Glomerular visceral epithelial cell (primary cell): ENCODE results near the gene NLRP11.
"Not testable (repeated sequence)": the region's sequence is repeated elsewhere in the genome, so short reads cannot be mapped to it uniquely, and the experiment has no call there.

Experiments used
- DNase-seq: peaks from one replicate; pipeline ENCODE4 v3.0.0-alpha.2; 2016; ENCODE audit errors: extremely low spot score

NLRP11 gene

DNA sequence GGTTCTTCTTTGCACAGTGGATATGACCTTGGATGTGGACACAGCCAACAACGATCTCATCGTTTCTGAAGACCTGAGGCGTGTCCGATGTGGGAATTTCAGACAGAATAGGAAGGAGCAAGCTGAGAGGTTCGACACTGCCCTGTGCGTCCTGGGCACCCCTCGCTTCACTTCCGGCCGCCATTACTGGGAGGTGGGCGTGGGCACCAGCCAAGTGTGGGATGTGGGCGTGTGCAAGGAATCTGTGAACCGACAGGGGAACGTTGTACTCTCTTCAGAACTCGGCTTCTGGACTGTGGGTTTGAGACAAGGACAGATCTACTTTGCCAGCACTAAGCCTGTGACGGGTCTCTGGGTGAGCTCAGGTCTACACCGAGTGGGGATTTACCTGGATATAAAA lies 53.5 kb downstream of the NLRP11 start:
- DNase-seq, result no peak

DNA sequence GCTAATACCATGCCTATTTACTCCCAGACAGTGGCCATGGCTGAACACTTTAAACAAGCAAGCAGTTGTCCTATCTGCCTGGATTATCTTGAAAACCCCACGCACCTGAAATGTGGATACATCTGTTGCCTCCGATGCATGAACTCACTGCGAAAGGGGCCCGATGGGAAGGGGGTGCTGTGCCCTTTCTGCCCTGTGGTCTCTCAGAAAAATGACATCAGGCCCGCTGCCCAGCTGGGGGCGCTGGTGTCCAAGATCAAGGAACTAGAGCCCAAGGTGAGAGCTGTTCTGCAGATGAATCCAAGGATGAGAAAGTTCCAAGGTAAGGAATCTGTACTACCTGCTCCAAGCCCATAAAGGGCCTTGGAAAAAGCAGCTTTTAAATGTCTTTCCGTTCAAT lies 54.3 kb downstream of the NLRP11 start:
- no peak for DNase-seq

DNA sequence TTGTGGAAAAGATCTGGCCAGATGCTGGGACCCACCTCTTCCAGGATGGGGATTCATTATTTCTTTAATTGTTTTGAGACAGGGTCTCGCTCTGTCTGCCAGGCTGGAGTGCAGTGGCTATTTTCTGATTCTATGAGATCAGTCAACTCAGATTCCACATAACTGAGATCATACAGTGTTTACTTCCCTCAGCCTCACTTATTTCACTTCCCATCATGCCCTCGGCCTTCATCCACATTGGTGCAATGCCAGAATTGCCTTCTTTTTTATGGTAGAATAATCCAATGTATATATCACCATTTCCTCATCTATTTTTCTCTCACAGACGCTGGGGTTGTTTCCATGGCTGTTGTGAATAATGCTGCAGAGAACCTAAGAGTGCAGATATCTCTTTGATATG lies 62.2 kb downstream of the NLRP11 start:
- DNase-seq, result not testable (repeated sequence)

DNA sequence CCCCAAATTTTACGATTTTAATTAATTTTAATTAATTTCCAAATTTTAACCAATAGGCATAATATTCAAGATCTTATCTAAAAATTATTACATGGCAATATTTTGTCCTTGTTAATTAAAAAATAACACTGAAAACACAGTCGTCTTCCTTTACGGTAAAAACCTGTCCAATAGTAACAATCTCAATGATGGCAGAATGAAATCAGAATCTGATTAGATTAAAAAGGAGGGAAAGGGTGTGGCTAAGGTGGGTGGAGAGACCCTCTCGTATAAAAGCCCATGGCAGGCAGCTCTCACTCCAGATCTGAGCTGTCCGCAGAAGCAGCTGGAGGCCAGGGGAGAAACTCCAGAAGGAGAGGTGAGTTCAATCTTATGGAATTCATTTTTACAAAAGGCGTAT lies 63.0 kb downstream of the NLRP11 start, which contains the start of gene RFPL4AL1:
TSS of gene RFPL4AL1 (plus strand) at position 301 of the 400 bp plus-strand sequence. CDS start 2,687 bp downstream, outside the sequence.
- not testable (repeated sequence) for DNase-seq

DNA sequence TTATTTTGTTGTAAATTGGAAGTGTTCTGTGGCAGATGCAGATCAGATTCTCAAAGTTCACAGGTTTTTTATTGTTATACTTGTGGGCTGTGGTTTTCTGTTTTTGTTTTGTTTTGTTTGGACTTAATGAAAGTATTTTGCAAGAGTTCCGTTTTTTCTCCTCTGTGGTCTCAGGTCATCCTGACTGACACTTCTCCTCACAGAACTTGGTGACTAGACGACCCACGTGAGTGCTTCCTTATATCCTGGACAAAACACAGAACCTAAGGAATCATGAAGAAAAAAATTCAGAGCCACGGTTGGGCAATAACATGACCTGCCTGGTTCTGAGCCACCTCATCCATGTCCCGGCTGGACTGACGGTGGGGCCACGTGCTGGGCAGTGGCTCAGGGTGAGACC lies 65.3 kb downstream of the NLRP11 start:
- no peak for DNase-seq

DNA sequence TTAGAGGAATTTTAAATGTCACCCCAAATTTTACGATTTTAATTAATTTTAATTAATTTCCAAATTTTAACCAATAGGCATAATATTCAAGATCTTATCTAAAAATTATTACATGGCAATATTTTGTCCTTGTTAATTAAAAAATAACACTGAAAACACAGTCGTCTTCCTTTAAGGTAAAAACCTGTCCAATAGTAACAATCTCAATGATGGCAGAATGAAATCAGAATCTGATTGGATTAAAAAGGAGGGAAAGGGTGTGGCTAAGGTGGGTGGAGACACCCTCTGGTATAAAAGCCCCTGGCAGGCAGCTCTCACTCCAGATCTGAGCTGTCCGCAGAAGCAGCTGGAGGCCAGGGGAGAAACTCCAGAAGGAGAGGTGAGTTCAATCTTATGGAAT lies 73.0 kb downstream of the NLRP11 start, which contains the start of gene RFPL4A:
TSS of gene RFPL4A (plus strand) at position 301 of the 400 bp plus-strand sequence. CDS start 2,704 bp downstream, outside the sequence.
- not testable (repeated sequence) for DNase-seq

DNA sequence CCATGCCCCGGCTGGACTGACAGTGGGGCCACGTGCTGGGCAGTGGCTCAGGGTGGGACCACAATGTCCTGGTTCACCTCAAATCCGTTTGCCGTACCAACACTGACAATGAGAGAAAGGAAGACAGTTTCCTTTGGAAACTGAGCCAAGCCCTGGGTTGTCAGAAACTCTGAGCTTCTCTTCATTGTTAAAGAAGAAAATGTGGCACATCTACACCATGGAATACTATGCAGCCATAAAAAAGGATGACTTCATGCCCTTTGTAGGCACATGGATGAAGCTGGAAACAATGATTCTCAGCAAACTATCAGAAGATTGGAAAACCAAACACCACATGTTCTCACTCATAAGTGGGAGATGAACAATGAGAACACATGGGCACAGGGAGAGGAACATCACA lies 75.0 kb downstream of the NLRP11 start:
- not testable (repeated sequence) for DNase-seq

DNA sequence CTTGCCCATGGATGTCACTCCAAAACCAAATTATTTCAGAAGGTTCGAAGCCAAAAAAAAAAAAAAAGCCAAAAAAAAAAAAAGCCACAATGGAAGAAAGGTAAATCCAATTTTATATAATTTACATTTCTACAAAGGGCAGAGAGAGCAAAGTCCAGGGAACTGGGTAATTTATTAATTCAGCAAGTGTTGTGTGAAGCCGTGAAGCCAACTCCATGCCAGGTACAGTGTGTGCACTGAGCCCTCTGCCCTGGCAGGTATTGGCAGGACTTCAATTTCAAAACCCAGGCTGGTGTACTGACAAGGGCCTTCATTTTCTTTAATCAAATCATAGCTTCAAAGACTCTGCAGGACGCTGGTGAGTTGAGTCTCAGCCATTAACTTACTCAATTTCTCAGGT lies 78.4 kb downstream of the NLRP11 start:
- no peak for DNase-seq

DNA sequence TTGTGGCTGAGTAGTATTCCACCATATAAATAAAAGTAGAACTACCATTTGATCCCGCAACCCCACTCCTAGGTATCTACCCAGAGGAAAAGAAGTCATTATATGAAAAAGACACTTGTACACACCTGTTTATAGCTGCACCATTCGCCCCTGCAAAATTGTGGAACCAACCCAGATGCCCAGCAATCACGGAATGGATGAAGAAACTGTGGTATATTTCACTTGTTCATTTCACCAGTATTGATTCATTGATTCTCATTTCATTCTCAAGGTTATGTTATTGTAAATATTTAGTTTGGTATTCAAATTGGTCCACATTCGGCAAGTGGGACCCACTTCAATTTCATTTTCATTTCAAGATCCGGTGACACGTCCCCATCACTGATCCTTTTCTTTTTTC lies 81.1 kb downstream of the NLRP11 start:
- no peak for DNase-seq

DNA sequence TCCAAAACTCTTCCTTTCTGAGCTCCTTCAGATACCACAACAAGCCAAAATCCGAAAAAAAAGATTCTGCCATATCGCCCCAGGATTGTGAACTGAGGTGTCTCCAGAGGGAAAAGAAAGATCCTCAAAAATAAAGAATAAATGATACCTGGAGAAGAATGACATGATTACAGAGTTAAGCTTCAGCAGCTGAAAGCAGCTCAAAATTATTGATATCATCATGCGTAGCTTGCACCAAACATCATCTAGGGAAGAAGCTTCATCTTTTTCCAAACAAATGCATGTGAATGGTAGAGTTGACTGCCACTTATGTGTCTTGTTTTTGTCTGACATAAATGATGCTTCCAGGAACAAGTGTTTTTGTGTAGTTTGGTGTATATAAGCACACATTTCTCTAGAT lies 93.5 kb downstream of the NLRP11 start, which contains the start of gene NLRP9:
TSS of gene NLRP9 (minus strand) at position 101 of the 400 bp plus-strand sequence. CDS start at position 73, 28 bp downstream.
- no peak for DNase-seq
